Panc1 (cell line): ENCODE results near the gene FRMD4A. TPM values are rescaled to one million over a fixed set of nuclear protein-coding genes. Genes with fewer than 3 reads are reported as not detected.

Source experiments
- ATAC-seq: fragments of 200-7000 bp; cut with Tn5 transposase; 2 replicates; pipeline ENCODE4 v1.9.1; 2020; ENCODE audit warnings: mild to moderate bottlenecking, moderate library complexity
- BruUV-seq: library from RNA; stranded (reverse); fragments of 400-500 nt; replicated peaks from 2 replicates; lab custom pipeline; 2021; lab: Mats Ljungman, UMichigan
- CTCF ChIA-PET: fragments of 300-600 bp; sonication (Branson Sonifier 250); formaldehyde crosslinking; loops from one replicate; lab custom pipeline; 2022; ENCODE audit warnings: antibody characterized with exemption; lab: Charles Lee
- POLR2A ChIA-PET: fragments of 300-600 bp; sonication (Branson Sonifier 250); formaldehyde crosslinking; loops from one replicate; lab custom pipeline; 2022; ENCODE audit warnings: antibody characterized with exemption; lab: Charles Lee
- DNase-seq: peaks from one replicate; pipeline ENCODE4 v3.0.0-alpha.2; 2010; ENCODE audit warnings: low read depth, low spot score
- H3K27ac ChIP-seq: 2 replicates; pipeline ENCODE4 v1.5.1; 2011; ENCODE audit warnings: mild to moderate bottlenecking, low read length, inconsistent platforms
- H3K27me3 ChIP-seq: fragments of 200-500 bp; sonication (Bioruptor generic); 2 replicates; pipeline ENCODE4 v1.6.0; 2014; ENCODE audit warnings: low read length, inconsistent platforms; ENCODE audit not compliant: control insufficient read depth, insufficient read depth
- H3K36me3 ChIP-seq: fragments of 200-500 bp; sonication (Bioruptor generic); 2 replicates; pipeline ENCODE4 v1.5.1; 2014; ENCODE audit warnings: inconsistent platforms, mild to moderate bottlenecking, low read length, moderate library complexity; ENCODE audit not compliant: control insufficient read depth, insufficient read depth
- H3K4me1 ChIP-seq: 2 replicates; pipeline ENCODE4 v1.5.1; 2011; ENCODE audit warnings: inconsistent platforms, mild to moderate bottlenecking, low read length, moderate library complexity; ENCODE audit not compliant: control insufficient read depth, insufficient read depth
- H3K4me3 ChIP-seq, 2 experiments: 2 replicates each; pipeline ENCODE4 v1.5.1; 2011 to 2012; ENCODE audit warnings: low read depth in 2 of 2, low read length in 2 of 2, mild to moderate bottlenecking in 2 of 2, inconsistent platforms in 1 of 2, moderate library complexity in 1 of 2
- H3K9me3 ChIP-seq: fragments of 200-500 bp; sonication (Bioruptor generic); 2 replicates; pipeline ENCODE4 v1.5.1; 2014; ENCODE audit warnings: low read depth, mild to moderate bottlenecking, inconsistent platforms, low read length, moderate library complexity; ENCODE audit not compliant: control insufficient read depth, insufficient read depth
- CTCF ChIP-seq: fragments of 450-650 bp; IDR thresholded peaks from 2 replicates; pipeline ENCODE4 v1.5.1; 2017; ENCODE audit warnings: mild to moderate bottlenecking
- POLR2AphosphoS5 ChIP-seq: IDR thresholded peaks from 2 replicates; pipeline ENCODE4 v1.6.1; 2012; ENCODE audit warnings: mild to moderate bottlenecking, low read depth, low read length, moderate library complexity
- REST ChIP-seq, 2 experiments: IDR thresholded peaks; 2 replicates each; pipeline ENCODE4 v1.6.1; 2011 to 2012; ENCODE audit warnings: low read depth in 2 of 2, control low read depth in 1 of 2, low read length in 1 of 2, mild to moderate bottlenecking in 1 of 2, moderate library complexity in 1 of 2; ENCODE audit not compliant: insufficient read depth in 1 of 2
- SIN3A ChIP-seq: IDR thresholded peaks from 2 replicates; pipeline ENCODE4 v1.6.1; 2012; ENCODE audit warnings: low read depth, mild to moderate bottlenecking, low read length, moderate library complexity, borderline replicate concordance; ENCODE audit not compliant: insufficient read depth
- TCF7L2 ChIP-seq: IDR thresholded peaks from 2 replicates; pipeline ENCODE4 v1.6.1; 2011; ENCODE audit warnings: mild to moderate bottlenecking, low read depth, low read length, inconsistent platforms
- in situ Hi-C: cut with HindIII; loops from 2 replicates; pipeline ENCODE4 v1.10.0; 2016; ENCODE audit warnings: low sequenced_read_pairs, low pct_unique_long_range_greater_than_20kb
- intact Hi-C: fragments of 100-400 bp; cut with micrococcal nuclease; formaldehyde crosslinking; loops from one replicate; pipeline ENCODE4 v1.10.0; 2022; ENCODE audit not compliant: unreplicated experiment
- total RNA-seq: library from RNA; stranded (reverse); gene quantifications from one replicate; pipeline ENCODE4 v1.2.1, GENCODE V29; 2021; ENCODE audit not compliant: unreplicated experiment

Gene FRMD4A
- total RNA-seq, 1 experiment from 2014 or later: 7.1 TPM

DNA sequence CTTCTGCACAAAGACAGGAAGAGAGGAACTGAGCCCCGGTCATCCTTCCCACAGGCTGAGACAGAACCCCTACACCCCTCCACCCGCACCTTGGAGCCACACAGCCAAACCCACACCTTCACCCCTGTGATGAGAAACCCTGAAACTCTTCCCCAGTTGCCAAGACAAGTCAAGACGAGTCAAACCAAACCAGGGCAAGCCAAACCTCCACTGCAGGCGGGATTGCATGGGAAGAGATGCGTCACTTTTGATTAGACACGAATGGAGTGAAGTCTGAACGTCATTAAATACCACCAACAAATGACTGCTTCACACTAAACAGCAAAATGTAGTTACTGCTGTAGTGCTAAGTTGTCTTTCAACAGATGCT, 670.2 kb downstream of the FRMD4A start:
- in situ Hi-C loops (no loop called here), intact Hi-C loops (loop anchor here (1.0 kb wide), 1 partner anchor 118 kb away; no protein-coding TSS in a partner anchor)
- POLR2A ChIA-PET: no interaction called here
- no peak for ATAC-seq
- no peak overlapping the region for H3K4me3 ChIP-seq
- no peaks in the 10 kb centered on the region for H3K9me3 ChIP-seq
- TF ChIP-seq TCF7L2: no peak
- no peak for TF ChIP-seq CTCF
- no peak for TF ChIP-seq SIN3A
- TF ChIP-seq REST (IDR thresholded peaks at IDR 0.05; ENCODE audit: insufficient read depth in 1 of 2, low read depth in 2 of 2, low read length in 1 of 2): no peak
- no peak for TF ChIP-seq POLR2AphosphoS5
- no peaks in the 10 kb centered on the region for H3K4me1 ChIP-seq
- H3K27ac ChIP-seq: no peak overlapping the region
- DNase-seq: no peak
- no TSS peak for BruUV-seq
- CTCF ChIA-PET: no interaction called here
- no peaks in the 10 kb centered on the region for H3K27me3 ChIP-seq
- H3K36me3 ChIP-seq: no peaks in the 10 kb centered on the region

- no TSS peak for BruUV-seq
- ChIA-PET CTCF (interaction anchor here (0.5 to 0.7 kb wide), 2 partner anchors 31 to 531 kb away, joined by 7 to 10 read pairs; no protein-coding TSS in a partner anchor), POLR2A (no interaction called here)
- H3K27ac ChIP-seq: no peak overlapping the region
- no peaks in the 10 kb centered on the region for H3K27me3 ChIP-seq
- no peaks in the 10 kb centered on the region for H3K9me3 ChIP-seq
- intact Hi-C loops (loop anchor here (1.0 kb wide), 1 partner anchor 118 kb away; no protein-coding TSS in a partner anchor), in situ Hi-C loops (no loop called here)
- no peaks in the 10 kb centered on the region for H3K4me1 ChIP-seq
- H3K36me3 ChIP-seq: no peaks in the 10 kb centered on the region
- DNase-seq (no peak), ATAC-seq (no peak; the same call in 1 of the 2 replicates)
- no peak overlapping the region for H3K4me3 ChIP-seq
- TF ChIP-seq CTCF (peak; percentile 90), POLR2AphosphoS5 (no peak)
These were observed 670.7 kb downstream of the FRMD4A start for GRCh38 chr10:13659887-13660550.
